ENCODE results near the gene CFAP210. TPM values are rescaled to one million over a fixed set of nuclear protein-coding genes. Genes with fewer than 3 reads are reported as not detected.

CFAP210 gene
- total and polyA plus RNA-seq, 2 experiments from 2014 or later: 3.7 TPM; not detected in 1

- Histone ChIP-seq H3K36me3 (ENCODE audit: insufficient read depth) (no peaks in the 10 kb centered on the region), H3K4me3 (no peak overlapping the region), H3K4me2 (no peak overlapping the region), H4K20me1 (replicated peaks; ENCODE audit: insufficient read depth) (no peaks in the 10 kb centered on the region), H3F3A (replicated peaks; ENCODE audit: low read depth) (no peaks in the 10 kb centered on the region), H3K27me3 (ENCODE audit: insufficient read depth) (no peaks in the 10 kb centered on the region), H3K27ac (ENCODE audit: low read depth) (peak overlapping the region; percentile 5; the same call in 1 of the 2 replicates), H3K9me2 (ENCODE audit: insufficient read depth) (no peaks in the 10 kb centered on the region), H3K4me1 (ENCODE audit: insufficient read depth) (peaks cover 17% of the 10 kb centered on the region), H3K79me2 (replicated peaks; ENCODE audit: insufficient read depth) (no peaks in the 10 kb centered on the region), H2AFZ (peak overlapping the region; percentile 7; the same call in 1 of the 2 replicates)
- Mint-ChIP-seq H3K27me3 (ENCODE audit: insufficient read depth, low read depth, poor library complexity) (no peaks in the 10 kb centered on the region), H3K4me3 (no peak overlapping the region), H3K27ac (no peak overlapping the region; the same call in 1 of the 2 replicates), H3K9me3 (no peaks in the 10 kb centered on the region), H3K4me1 (peaks cover 20% of the 10 kb centered on the region), H3K36me3 (ENCODE audit: low read depth) (peaks cover 2% of the 10 kb centered on the region; the same call in 1 of the 3 replicates)
- TF ChIP-seq STAT1 (IDR thresholded peaks at IDR 0.05; ENCODE audit: unreplicated experiment) (no peak), CREB1 (CRISPR knock-in tag; IDR thresholded peaks at IDR 0.05; ENCODE audit: low read depth) (no peak), ZNF462 (CRISPR knock-in tag; IDR thresholded peaks at IDR 0.05) (no peak), REST (IDR thresholded peaks at IDR 0.05; ENCODE audit: unreplicated experiment) (no peak), JUNB (IDR thresholded peaks at IDR 0.05; ENCODE audit: unreplicated experiment) (no peak), NANOG (IDR thresholded peaks at IDR 0.05; ENCODE audit: borderline replicate concordance) (no peak), POLR2AphosphoS5 (IDR thresholded peaks at IDR 0.05; ENCODE audit: low read depth) (no peak), CTCF (conservative IDR thresholded peaks at IDR 0.05; ENCODE audit: low read depth in 2 of 2) (no peak), ZNF114 (CRISPR knock-in tag; IDR thresholded peaks at IDR 0.05) (no peak), EZH2phosphoT487 (IDR thresholded peaks at IDR 0.05; ENCODE audit: unreplicated experiment) (no peak), EZH2 (IDR thresholded peaks at IDR 0.05; ENCODE audit: low read depth, unreplicated experiment) (no peak), ZNF331 (CRISPR knock-in tag; IDR thresholded peaks at IDR 0.05; ENCODE audit: low read depth) (no peak), ETS1 (IDR thresholded peaks at IDR 0.05) (no peak)
- ATAC-seq (peak; percentile 68), DNase-seq (ENCODE audit: low spot score) (no peak)
Observed at GRCh38 chr2:169676850-169677249, 17.4 kb downstream of the CFAP210 start.
